Measurements from ENCODE around the gene EFCAB11.

The EFCAB11 gene

GRCh38 chr14:89900802-89901201 lies 53.7 kb downstream of the EFCAB11 start:
- TF ChIP-seq TAF1 (IDR thresholded peaks at IDR 0.05; ENCODE audit: low read depth) (no peak), FOXM1 (IDR thresholded peaks at IDR 0.05; ENCODE audit: borderline replicate concordance, low read depth) (no peak), CEBPB (IDR thresholded peaks at IDR 0.05) (no peak), NFIC (IDR thresholded peaks at IDR 0.05) (no peak), EP300 (IDR thresholded peaks at IDR 0.05; ENCODE audit: borderline replicate concordance) (no peak), RAD21 (IDR thresholded peaks at IDR 0.05; ENCODE audit: low read depth) (no peak), EGR1 (IDR thresholded peaks at IDR 0.05) (no peak), TEAD4 (IDR thresholded peaks at IDR 0.05) (no peak), CREB1 (IDR thresholded peaks at IDR 0.05; ENCODE audit: low read depth) (no peak), REST (IDR thresholded peaks at IDR 0.05; ENCODE audit: low read depth) (no peak), MAX (IDR thresholded peaks at IDR 0.05) (no peak), TCF12 (IDR thresholded peaks at IDR 0.05; ENCODE audit: low read depth) (no peak), ZBTB7A (IDR thresholded peaks at IDR 0.05; ENCODE audit: low read depth) (no peak), USF1 (IDR thresholded peaks at IDR 0.05) (no peak), YY1 (IDR thresholded peaks at IDR 0.05; ENCODE audit: low read depth) (no peak)

- TF ChIP-seq MAX (IDR thresholded peaks at IDR 0.05): no peak
- peak; percentile 33 for TF ChIP-seq RAD21 (IDR thresholded peaks at IDR 0.05; ENCODE audit: low read depth)
- TF ChIP-seq NFIC (IDR thresholded peaks at IDR 0.05): no peak
Observed at GRCh38 chr14:89899917-89900663, 54.4 kb downstream of the EFCAB11 start.

GRCh38 chr14:89899291-89899690 lies 55.2 kb downstream of the EFCAB11 start:
- TF ChIP-seq USF1 (IDR thresholded peaks at IDR 0.05): no peak
- TF ChIP-seq RAD21 (IDR thresholded peaks at IDR 0.05; ENCODE audit: low read depth): no peak
- no peak for TF ChIP-seq MAX (IDR thresholded peaks at IDR 0.05)
- no peak for TF ChIP-seq FOXM1 (IDR thresholded peaks at IDR 0.05; ENCODE audit: borderline replicate concordance, low read depth)
- TF ChIP-seq REST (IDR thresholded peaks at IDR 0.05; ENCODE audit: low read depth): no peak
- no peak for TF ChIP-seq ZBTB7A (IDR thresholded peaks at IDR 0.05; ENCODE audit: low read depth)
- no peak for TF ChIP-seq EGR1 (IDR thresholded peaks at IDR 0.05)
- no peak for TF ChIP-seq TAF1 (IDR thresholded peaks at IDR 0.05; ENCODE audit: low read depth)
- no peak for TF ChIP-seq CREB1 (IDR thresholded peaks at IDR 0.05; ENCODE audit: low read depth)
- TF ChIP-seq CEBPB (IDR thresholded peaks at IDR 0.05): no peak
- TF ChIP-seq NFIC (IDR thresholded peaks at IDR 0.05): no peak
- no peak for TF ChIP-seq EP300 (IDR thresholded peaks at IDR 0.05; ENCODE audit: borderline replicate concordance)
- TF ChIP-seq TCF12 (IDR thresholded peaks at IDR 0.05; ENCODE audit: low read depth): no peak
- no peak for TF ChIP-seq TEAD4 (IDR thresholded peaks at IDR 0.05)
- no peak for TF ChIP-seq YY1 (IDR thresholded peaks at IDR 0.05; ENCODE audit: low read depth)

- TF ChIP-seq RAD21 (IDR thresholded peaks at IDR 0.05; ENCODE audit: low read depth) (no peak), MAX (IDR thresholded peaks at IDR 0.05) (no peak), TAF1 (IDR thresholded peaks at IDR 0.05; ENCODE audit: low read depth) (no peak), EGR1 (IDR thresholded peaks at IDR 0.05) (no peak), TEAD4 (IDR thresholded peaks at IDR 0.05) (no peak), CREB1 (IDR thresholded peaks at IDR 0.05; ENCODE audit: low read depth) (no peak), CEBPB (IDR thresholded peaks at IDR 0.05) (no peak), NFIC (IDR thresholded peaks at IDR 0.05) (no peak), TCF12 (IDR thresholded peaks at IDR 0.05; ENCODE audit: low read depth) (no peak), FOXM1 (IDR thresholded peaks at IDR 0.05; ENCODE audit: borderline replicate concordance, low read depth) (no peak), EP300 (IDR thresholded peaks at IDR 0.05; ENCODE audit: borderline replicate concordance) (no peak)
Observed at GRCh38 chr14:89892953-89893352, 61.6 kb downstream of the EFCAB11 start.

GRCh38 chr14:89891055-89891454 lies 63.5 kb downstream of the EFCAB11 start:
- TF ChIP-seq YY1 (IDR thresholded peaks at IDR 0.05; ENCODE audit: low read depth) (no peak), FOXM1 (IDR thresholded peaks at IDR 0.05; ENCODE audit: borderline replicate concordance, low read depth) (no peak)
